Endothelial cell of umbilical vein (primary cell): ENCODE measurements around the gene SLC35F3. TPM values are rescaled to one million over a fixed set of nuclear protein-coding genes. Genes with fewer than 3 reads are reported as not detected.
A peak's percentile ranks its signal among the peaks of the same experiment; 100 is the strongest.

Experiments
- Bru-seq: library from RNA; stranded (reverse); fragments of 400-500 nt; gene quantifications from one replicate; lab custom pipeline; 2021; lab: Mats Ljungman, UMichigan
- BruChase-seq, 2 experiments: library from RNA; stranded (reverse); fragments of 400-500 nt; gene quantifications; one replicate each; lab custom pipeline; 2021; lab: Mats Ljungman, UMichigan
- BruUV-seq: library from RNA; stranded (reverse); fragments of 400-500 nt; replicated peaks from 2 replicates; lab custom pipeline; 2021; lab: Mats Ljungman, UMichigan
- CTCF ChIA-PET: fragments of 300-600, 350-600 bp; sonication (Branson Sonifier 250); formaldehyde crosslinking; loops from one replicate; lab custom pipeline; 2021; ENCODE audit warnings: antibody characterized with exemption, inconsistent platforms; lab: Charles Lee
- POLR2A ChIA-PET: fragments of 300-600, 350-600 bp; sonication (Branson Sonifier 250); formaldehyde crosslinking; loops from one replicate; lab custom pipeline; 2021; ENCODE audit warnings: antibody characterized with exemption, inconsistent platforms; lab: Charles Lee
- DNase-seq: peaks from one replicate; pipeline ENCODE4 v3.0.0-alpha.2; 2011; ENCODE audit warnings: low read depth, low spot score
- FAIRE-seq: peaks from 2 replicates; lab custom pipeline; 2011; peaks lifted over from hg19 to GRCh38; lab: Jason Lieb, UNC
- H2AFZ ChIP-seq: 2 replicates; pipeline ENCODE4 v1.6.0; 2012; ENCODE audit warnings: low read depth, low read length, control low read depth, inconsistent platforms
- H3K27ac ChIP-seq: 2 replicates; pipeline ENCODE4 v1.5.1; 2011; ENCODE audit warnings: low read depth, mild to moderate bottlenecking, control low read depth, low read length, moderate library complexity; ENCODE audit not compliant: insufficient read depth
- H3K27me3 ChIP-seq, 2 experiments: 2 replicates each; pipeline versions ENCODE4 v1.6.0 to v1.6.1; 2011; ENCODE audit warnings: low read length in 2 of 2, mixed read lengths in 1 of 2; ENCODE audit not compliant: control insufficient read depth in 2 of 2, insufficient read depth in 2 of 2
- H3K36me3 ChIP-seq, 2 experiments: 2 replicates in 1 of 2; 3 replicates in 1 of 2; pipeline ENCODE4 v1.5.1; 2011; ENCODE audit warnings: low read length in 2 of 2, mild to moderate bottlenecking in 1 of 2, moderate library complexity in 1 of 2; ENCODE audit not compliant: control insufficient read depth in 2 of 2, insufficient read depth in 2 of 2; ENCODE audit errors: extremely low read depth in 1 of 2
- H3K4me1 ChIP-seq: 3 replicates; pipeline ENCODE4 v1.5.1; 2011; ENCODE audit warnings: mild to moderate bottlenecking, low read length; ENCODE audit not compliant: control insufficient read depth, insufficient read depth; ENCODE audit errors: extremely low read depth
- H3K4me2 ChIP-seq: 2 replicates; pipeline ENCODE4 v1.6.1; 2011; ENCODE audit warnings: low read length, control low read depth, mixed read lengths; ENCODE audit not compliant: insufficient read depth
- H3K4me3 ChIP-seq, 3 experiments: fragments of 200-600 bp in 1 of 3; sonication (generic), shearing (Covaris generic) in 1 of 3; replicated peaks in 1 of 3; 2 replicates each; pipeline ENCODE4 v1.5.1; 2011 to 2016; ENCODE audit warnings: control low read depth in 3 of 3, low read length in 3 of 3, mild to moderate bottlenecking in 2 of 3, inconsistent platforms in 1 of 3, low read depth in 1 of 3, moderate library complexity in 1 of 3; ENCODE audit not compliant: insufficient read depth in 1 of 3
- H3K79me2 ChIP-seq: 2 replicates; pipeline ENCODE4 v1.6.0; 2012; ENCODE audit warnings: low read length, inconsistent platforms; ENCODE audit not compliant: control insufficient read depth, insufficient read depth
- H3K9ac ChIP-seq: replicated peaks from 2 replicates; pipeline ENCODE3; 2011; ENCODE audit warnings: low read length, control low read depth; ENCODE audit not compliant: insufficient read depth; ENCODE audit errors: extremely low read depth
- H3K9me1 ChIP-seq: replicated peaks from 3 replicates; pipeline ENCODE4 v1.6.0; 2011; ENCODE audit warnings: mild to moderate bottlenecking, low read length; ENCODE audit not compliant: control insufficient read depth, insufficient read depth; ENCODE audit errors: extremely low read depth
- H3K9me3 ChIP-seq: replicated peaks from 2 replicates; pipeline ENCODE4 v1.5.1; 2012; ENCODE audit warnings: low read length, inconsistent platforms; ENCODE audit not compliant: control insufficient read depth, insufficient read depth
- H4K20me1 ChIP-seq: replicated peaks from 2 replicates; pipeline ENCODE3; 2011; ENCODE audit warnings: mild to moderate bottlenecking, low read length; ENCODE audit not compliant: control insufficient read depth, insufficient read depth; ENCODE audit errors: extremely low read depth
- EZH2 ChIP-seq: IDR thresholded peaks from 2 replicates; pipeline ENCODE4 v1.6.1; 2012; ENCODE audit warnings: borderline replicate concordance, low read depth, mild to moderate bottlenecking, moderate library complexity, low read length, inconsistent platforms; ENCODE audit not compliant: severe bottlenecking
- FOS ChIP-seq: IDR thresholded peaks from 2 replicates; pipeline ENCODE4 v1.6.1; 2011; ENCODE audit warnings: mild to moderate bottlenecking, low read length, moderate library complexity, borderline replicate concordance; ENCODE audit not compliant: insufficient read depth
- GATA2 ChIP-seq: IDR thresholded peaks from 2 replicates; pipeline ENCODE4 v1.7.0; 2011; ENCODE audit warnings: low read depth, mild to moderate bottlenecking, moderate library complexity, mixed read lengths, low read length; ENCODE audit not compliant: insufficient read length, insufficient read depth
- JUN ChIP-seq: IDR thresholded peaks from 2 replicates; pipeline ENCODE4 v1.6.1; 2011; ENCODE audit warnings: borderline replicate concordance, low read depth; ENCODE audit not compliant: insufficient read length, insufficient read depth
- MAX ChIP-seq: IDR thresholded peaks from 2 replicates; pipeline ENCODE4 v1.6.1; 2011; ENCODE audit not compliant: insufficient read depth, insufficient read length
- MYC ChIP-seq: IDR thresholded peaks from one replicate; pipeline ENCODE4 v1.6.1; 2011; ENCODE audit warnings: mild to moderate bottlenecking, low read depth, low read length
- POLR2A ChIP-seq: IDR thresholded peaks from 2 replicates; pipeline ENCODE4 v1.6.1; 2012; ENCODE audit warnings: low read depth, mild to moderate bottlenecking, control low read depth, low read length
- POLR2AphosphoS5 ChIP-seq: IDR thresholded peaks from 2 replicates; pipeline ENCODE4 v1.6.1; 2012; ENCODE audit warnings: low read depth, mild to moderate bottlenecking, control low read depth, low read length, moderate library complexity; ENCODE audit not compliant: insufficient read depth
- dilution Hi-C: fragments of 300-500 bp; cut with MboI; formaldehyde crosslinking; loops from one replicate; pipeline ENCODE4 v1.15.0; 2019; ENCODE audit warnings: low sequenced_read_pairs; ENCODE audit not compliant: extremely low pct_ligation_motif_present
- intact Hi-C: fragments of 100-400 bp; cut with micrococcal nuclease; formaldehyde crosslinking; loops from one replicate; pipeline ENCODE4 v1.10.0; 2022
- long read RNA-seq: library from polyadenylated mRNA; stranded (forward); transcript quantifications from one replicate; pipeline ENCODE4 v2.0.0, GENCODE V29; 2021
- polyA minus RNA-seq, 3 experiments: library from RNA; depleted of rRNA, polyadenylated mRNA; stranded (reverse); fragments of >200 nt; gene quantifications; 1 replicate in 1 of 3; 2 replicates in 2 of 3; pipeline ENCODE4 v1.2.3, GENCODE V29; 2011
- polyA plus RNA-seq, 4 experiments: library from polyadenylated mRNA; depleted of rRNA in 3 of 4; stranded (reverse) in 3 of 4; unstranded in 1 of 4; fragments of >200 nt; gene quantifications; 2 replicates each; pipeline versions ENCODE4 v1.2.1 to v1.2.3, GENCODE V29; 2011 to 2012; ENCODE audit warnings: missing spikeins in 1 of 4
- total RNA-seq: library from RNA; stranded (reverse); gene quantifications from 2 replicates; pipeline ENCODE4 v1.2.3, GENCODE V29; 2021
- TF ChIP-seq, protein P1 (sequence below), 2 donors: IDR thresholded peaks; 1 replicate in 1 of 2; 2 replicates in 1 of 2; pipeline ENCODE4 v1.5.1; 2011; ENCODE audit warnings: low read length in 2 of 2, mild to moderate bottlenecking in 2 of 2, moderate library complexity in 2 of 2, control low read depth in 1 of 2, inconsistent platforms in 1 of 2, low read depth in 1 of 2; ENCODE audit not compliant: insufficient read depth in 1 of 2; ENCODE audit errors: extremely low read depth in 1 of 2

Gene SLC35F3
- total RNA-seq (not detected in 2 replicates), polyA plus RNA-seq (not detected in 2 replicates), polyA minus RNA-seq (not detected in 2 replicates), Bru-seq, nascent RNA (percentile 8 among the genes with signal in this experiment), BruChase-seq, experiment 1, labeled RNA remaining after a 6-hour chase (percentile 11 among the genes with signal in this experiment), BruChase-seq, experiment 2, labeled RNA remaining after a 2-hour chase (percentile 11 among the genes with signal in this experiment)
- polyA plus RNA-seq (2011; cell fraction: cytosol; rRNA removed), result not detected in 2 replicates
- not detected in 2 replicates for polyA plus RNA-seq (2011; cell fraction: nucleus; rRNA removed)
- polyA plus RNA-seq (2012), result not detected in 2 replicates
- polyA minus RNA-seq (2011; cell fraction: cytosol; rRNA and poly(A)+ RNA removed), result not detected
- polyA minus RNA-seq (2011; cell fraction: nucleus; rRNA and poly(A)+ RNA removed), result not detected in 2 replicates
- long read RNA-seq, result 0 reads

- Histone ChIP-seq H2AFZ (no peak within 1 kb of the TSS), H4K20me1 (no peaks in the 10 kb centered on the region), H3K36me3 (no peaks in the 10 kb centered on the region), H3K9ac (no peak within 1 kb of the TSS), H3K27me3 (peaks cover 0 to 6% of the 10 kb centered on the region in 2 experiments), H3K27ac (no peak within 1 kb of the TSS), H3K4me2 (no peak within 1 kb of the TSS), H3K79me2 (no peaks in the 10 kb centered on the region), H3K9me3 (no peaks in the 10 kb centered on the region), H3K4me3 (no peak within 1 kb of the TSS), H3K9me1 (no peaks in the 10 kb centered on the region), H3K4me1 (no peaks in the 10 kb centered on the region)
- CTCF ChIA-PET, result no interaction called here
- TF ChIP-seq POLR2AphosphoS5 (no peak), EZH2 (no peak), GATA2 (no peak), JUN (no peak), FOS (no peak), MAX (no peak), MYC (no peak), POLR2A (no peak)
- TF ChIP-seq, protein P1, sequence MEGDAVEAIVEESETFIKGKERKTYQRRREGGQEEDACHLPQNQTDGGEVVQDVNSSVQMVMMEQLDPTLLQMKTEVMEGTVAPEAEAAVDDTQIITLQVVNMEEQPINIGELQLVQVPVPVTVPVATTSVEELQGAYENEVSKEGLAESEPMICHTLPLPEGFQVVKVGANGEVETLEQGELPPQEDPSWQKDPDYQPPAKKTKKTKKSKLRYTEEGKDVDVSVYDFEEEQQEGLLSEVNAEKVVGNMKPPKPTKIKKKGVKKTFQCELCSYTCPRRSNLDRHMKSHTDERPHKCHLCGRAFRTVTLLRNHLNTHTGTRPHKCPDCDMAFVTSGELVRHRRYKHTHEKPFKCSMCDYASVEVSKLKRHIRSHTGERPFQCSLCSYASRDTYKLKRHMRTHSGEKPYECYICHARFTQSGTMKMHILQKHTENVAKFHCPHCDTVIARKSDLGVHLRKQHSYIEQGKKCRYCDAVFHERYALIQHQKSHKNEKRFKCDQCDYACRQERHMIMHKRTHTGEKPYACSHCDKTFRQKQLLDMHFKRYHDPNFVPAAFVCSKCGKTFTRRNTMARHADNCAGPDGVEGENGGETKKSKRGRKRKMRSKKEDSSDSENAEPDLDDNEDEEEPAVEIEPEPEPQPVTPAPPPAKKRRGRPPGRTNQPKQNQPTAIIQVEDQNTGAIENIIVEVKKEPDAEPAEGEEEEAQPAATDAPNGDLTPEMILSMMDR (IDR thresholded peaks at IDR 0.05; ENCODE audit: extremely low read depth in 1 of 2, insufficient read depth in 1 of 2, low read depth in 1 of 2, low read length in 2 of 2), result no peak
- DNase-seq (no peak), FAIRE-seq (no peak)
- intact Hi-C loops (no loop called here), dilution Hi-C loops (no loop called here)
- BruUV-seq, result no TSS peak
- POLR2A ChIA-PET, result no interaction called here
These were observed at the start of gene SLC35F3 for GRCh38 chr1:233904633-233905415. SLC35F3 (plus strand) TSS chr1:233904676.
